Cardiac septum (tissue), 1 donor: ENCODE data around the gene LATS2. TPM values are rescaled to one million over a fixed set of nuclear protein-coding genes. Genes with fewer than 3 reads are reported as not detected.
"Not testable (repeated sequence)": the region's sequence is repeated elsewhere in the genome, so short reads cannot be mapped to it uniquely, and the experiment has no call there.

ENCODE experiments used
- DNase-seq: peaks from one replicate; pipeline ENCODE4 v3.0.0-alpha.2; 2020; ENCODE audit warnings: low spot score
- intact Hi-C: fragments of 100-400 bp; cut with DNase I; formaldehyde crosslinking; loops from one replicate; pipeline ENCODE4 v1.14.0; 2022
- total RNA-seq: library from RNA; stranded (reverse); fragmentation: NEBNext Ultra II Directional; extraction: Animal tissue kit (Norgen Biotek cat#: 25700); gene quantifications from one replicate; pipeline ENCODE4 v1.2.1, GENCODE V29; 2021
- donor health status: DM: no; HTN: no; CAD: no.

LATS2 gene
- total RNA-seq, 1 donor from 2014 or later, result 27.8 TPM

DNA sequence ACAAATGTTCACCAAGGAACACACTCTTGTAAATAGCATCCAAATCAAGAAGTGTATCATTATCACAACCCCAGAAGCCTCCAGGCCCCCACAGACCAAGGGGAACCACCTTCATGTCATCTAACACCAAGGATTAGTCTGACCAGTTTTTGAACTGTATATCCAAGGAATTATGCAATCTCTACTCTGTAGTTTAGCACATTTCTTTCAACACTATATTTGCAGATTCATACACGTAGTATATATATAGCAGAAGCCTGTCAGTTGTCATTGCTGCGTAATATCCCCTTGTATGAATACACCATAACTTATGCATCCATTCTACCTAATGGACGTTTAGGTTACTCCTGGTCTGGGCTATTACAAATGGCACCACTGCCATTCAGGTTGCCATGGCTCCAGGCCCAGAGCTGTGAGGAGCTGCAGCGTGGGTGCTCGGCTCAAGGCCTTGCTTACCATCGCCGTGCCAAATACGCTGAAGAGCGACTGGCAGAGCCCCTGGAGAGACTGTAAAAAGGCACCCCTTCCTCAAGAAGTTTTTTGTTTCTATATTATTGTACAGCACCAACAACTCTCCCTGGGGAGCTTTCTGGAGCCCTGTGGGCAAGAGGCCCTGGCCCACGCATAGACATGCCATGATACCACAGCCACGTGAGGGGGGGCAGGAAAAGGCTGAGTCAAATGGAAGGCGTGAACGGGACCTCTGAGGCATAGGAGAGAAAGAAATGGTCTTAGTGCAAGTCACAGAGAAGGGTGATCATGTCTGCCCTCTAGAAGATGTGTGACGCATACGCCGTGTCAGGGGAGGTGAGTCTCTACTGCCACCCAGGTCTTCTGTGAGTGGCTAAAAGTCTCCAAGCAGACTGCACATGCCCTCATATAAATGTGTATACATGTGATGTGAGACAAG lies 10.8 kb downstream of the LATS2 start:
- intact Hi-C loops, result no loop called here
- no peak for DNase-seq

DNA sequence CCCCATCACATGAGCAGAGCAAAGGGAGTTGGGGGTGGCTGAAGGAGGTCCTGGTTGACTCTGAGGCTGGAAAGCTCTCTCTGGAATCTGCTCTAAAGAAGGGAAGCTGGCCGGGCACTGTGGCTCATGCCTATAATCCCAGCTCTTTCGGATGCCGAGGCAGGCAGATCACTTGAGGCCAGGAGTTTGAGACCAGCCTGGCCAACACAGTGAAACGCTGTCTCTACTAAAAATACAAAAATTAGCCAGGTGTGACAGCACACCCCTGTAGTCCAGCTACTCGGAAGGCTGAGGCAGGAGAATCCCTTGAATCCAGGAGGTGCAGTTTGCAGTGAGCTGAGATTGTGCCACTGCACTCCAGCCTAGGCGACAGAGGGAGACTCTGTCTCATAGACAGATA lies 11.7 kb downstream of the LATS2 start:
- DNase-seq, intact Hi-C loops: not testable (repeated sequence)

DNA sequence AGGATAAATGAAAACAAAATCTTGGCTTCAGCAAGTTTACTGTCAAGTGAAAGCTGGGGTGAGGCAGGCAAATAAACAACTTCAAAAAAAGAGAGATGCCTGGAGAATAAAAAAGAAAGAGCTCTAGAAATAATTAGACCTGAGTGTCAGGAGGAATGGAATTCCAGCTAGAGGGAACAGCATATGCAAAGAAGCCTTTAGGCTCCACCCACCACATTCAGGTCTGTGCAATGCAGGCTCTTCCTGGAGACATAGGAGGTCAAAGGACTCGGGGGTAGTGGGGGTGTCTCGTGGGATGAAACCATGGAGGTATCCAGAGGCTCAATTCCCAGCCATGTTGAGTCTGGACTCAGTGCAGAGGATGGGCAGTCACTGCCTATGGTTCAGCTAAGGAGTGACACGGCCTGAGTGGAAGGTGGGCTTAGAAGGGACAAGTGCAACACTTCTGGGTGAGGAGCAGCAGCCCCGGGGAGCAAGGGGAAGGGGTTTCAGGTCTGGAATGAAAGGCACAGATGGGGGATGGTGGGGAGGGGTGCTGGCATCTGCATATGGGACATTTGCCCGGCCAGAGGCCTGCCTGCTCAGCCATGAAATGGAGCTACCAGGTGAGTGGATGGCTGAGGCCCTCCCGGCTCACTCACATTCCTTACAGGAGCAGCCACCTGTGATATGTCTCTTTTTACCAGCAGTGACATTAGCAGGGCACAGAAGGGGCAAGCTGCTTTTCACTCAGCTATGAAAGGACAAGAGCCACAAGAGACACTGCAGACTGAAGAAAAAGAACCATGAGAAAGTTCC lies 12.3 kb downstream of the LATS2 start:
- intact Hi-C loops, result no loop called here
- no peak for DNase-seq

DNA sequence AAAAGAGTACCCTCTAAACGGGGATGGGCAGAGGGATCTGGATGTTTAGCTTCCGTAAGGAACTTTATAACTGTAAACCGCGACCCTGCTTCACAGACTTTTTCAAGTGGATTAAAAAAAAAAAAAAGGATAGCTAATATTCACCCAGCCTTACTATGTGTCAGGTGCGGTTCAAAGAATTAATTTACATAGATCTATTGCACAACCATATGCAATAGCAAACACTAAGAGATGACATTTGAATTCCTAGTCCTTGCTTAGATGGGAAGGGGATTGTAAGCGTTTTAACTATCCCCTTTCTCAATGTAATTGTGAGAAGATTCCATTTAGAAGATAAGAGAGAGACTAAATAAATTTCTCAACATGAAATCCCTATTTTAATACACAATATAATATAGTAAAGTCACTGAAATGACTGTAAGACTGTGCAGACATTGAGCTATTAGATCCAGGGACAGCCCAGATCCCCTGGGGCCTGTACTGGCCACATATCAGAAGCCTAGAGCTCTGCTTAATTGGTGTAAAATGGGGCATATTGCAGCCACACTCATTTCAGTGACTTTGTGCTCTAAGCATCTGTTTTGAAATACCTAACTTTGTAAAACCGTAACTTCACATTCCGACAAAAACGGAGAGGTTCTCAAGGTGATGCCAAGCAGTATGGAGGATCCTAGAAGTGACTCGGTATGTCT lies 13.6 kb downstream of the LATS2 start:
- intact Hi-C loops, result no loop called here
- no peak for DNase-seq

DNA sequence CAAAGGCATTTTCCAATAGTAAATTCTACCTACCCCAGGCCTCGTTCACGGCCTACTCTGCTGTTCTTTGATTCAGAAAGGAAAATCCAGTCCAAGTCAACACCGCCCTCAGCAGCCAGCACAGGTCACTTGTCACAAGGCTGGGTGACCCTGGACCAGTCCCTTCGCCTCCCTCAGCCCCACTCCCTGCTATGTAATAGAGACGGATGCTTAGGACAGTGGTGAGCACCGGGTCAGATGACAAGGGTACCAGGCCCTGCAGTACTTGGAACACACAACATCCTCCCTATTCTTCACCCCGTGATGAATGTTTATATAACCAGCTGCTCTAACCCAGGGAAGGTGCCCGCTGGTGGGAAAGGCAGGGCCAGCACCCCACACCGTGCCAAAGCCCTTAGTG lies 14.3 kb downstream of the LATS2 start:
- intact Hi-C loops, result no loop called here

DNA sequence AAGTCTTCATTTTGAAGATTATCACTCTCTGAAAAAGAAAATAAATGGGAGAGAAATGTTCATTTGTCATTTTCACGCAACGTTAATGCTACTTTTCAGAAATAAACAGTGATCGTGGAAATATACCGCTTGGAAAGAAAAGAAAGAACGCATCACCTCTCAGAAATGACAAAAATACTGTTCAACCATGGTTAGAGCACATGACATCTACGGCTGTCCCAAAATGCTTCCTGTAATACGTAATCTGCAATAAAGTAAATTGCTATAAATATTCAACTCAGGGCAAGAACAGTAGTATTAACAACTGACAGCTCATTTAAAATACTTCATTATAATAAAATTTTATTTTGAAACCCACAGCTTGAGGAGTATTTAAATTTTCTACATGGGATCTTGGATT lies 15.2 kb downstream of the LATS2 start:
- DNase-seq, result no peak
- intact Hi-C loops, result no loop called here

More for the DNA sequence above, 14.3 kb downstream of the LATS2 start:
- no peak for DNase-seq

DNA sequence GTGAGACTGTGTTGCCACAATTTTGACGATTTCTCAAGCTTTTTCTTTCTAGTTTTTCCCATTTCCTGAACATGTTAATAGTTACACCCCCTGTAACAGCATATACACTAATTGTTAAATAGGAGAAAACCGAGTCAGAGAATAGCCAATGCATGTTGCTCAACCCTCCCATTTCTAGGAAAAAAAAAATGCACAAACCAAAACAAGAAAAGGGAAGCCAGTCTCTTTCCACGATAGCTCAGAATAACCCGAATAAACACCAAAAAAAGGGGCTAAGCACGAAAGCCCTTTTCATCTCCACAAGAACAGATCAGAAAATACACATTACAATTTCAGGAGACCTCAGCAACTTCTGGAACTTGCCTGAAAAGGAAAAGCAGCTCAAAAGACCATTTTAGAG lies 16.3 kb downstream of the LATS2 start:
- DNase-seq, result no peak
- intact Hi-C loops, result no loop called here

DNA sequence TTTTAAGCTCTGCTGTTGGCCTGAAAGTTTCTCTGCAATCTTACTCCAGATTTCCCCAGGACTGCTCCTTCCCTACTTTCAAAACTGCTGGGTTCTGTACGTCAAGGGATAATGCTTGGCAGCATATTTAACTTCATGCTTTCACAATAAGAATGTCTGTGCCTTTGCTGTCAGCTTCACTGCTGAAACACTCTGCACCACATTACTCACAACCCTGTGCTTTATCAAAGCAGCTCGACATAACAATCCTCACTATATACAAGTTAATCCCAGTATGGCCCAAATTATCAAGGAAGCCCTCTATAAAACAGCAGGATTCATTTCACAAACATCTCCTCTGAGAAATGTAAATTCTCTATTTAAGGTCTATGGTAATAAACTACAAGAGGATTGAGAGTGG lies 17.5 kb downstream of the LATS2 start:
- DNase-seq, result no peak
- intact Hi-C loops, result no loop called here

DNA sequence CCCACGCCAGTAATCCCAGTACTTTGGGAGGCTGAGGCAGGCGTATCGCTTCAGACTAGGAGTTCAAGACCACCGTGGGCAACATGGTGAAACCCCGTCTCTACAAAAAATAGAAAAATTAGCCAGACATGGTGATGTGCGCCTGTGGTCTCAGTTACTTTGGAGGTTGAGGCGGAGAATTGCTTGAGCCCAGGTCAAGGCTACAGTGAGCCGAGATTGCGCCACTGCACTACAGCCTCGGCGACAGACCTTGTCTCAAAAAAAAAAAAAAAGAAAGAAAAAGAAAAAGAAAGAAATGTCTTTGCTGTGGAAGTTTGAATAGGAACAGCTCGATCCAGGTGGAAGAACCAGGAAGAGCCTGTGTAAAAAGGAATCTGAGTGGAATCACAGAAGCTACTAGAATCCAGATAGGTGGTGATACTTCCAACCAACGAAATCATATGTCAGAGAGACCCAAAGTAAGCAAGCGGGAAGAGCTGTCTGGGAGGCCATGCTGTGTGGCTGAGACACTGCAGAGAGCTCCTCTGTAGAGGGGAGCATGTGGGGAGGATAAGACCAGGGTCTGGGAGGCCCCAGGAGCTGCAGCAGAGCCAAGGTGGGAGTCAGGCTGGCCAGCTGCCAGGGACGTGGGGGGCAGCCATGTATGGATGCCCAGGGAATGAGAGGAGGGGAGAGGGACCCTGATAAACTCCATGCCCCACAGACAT lies 21.1 kb downstream of the LATS2 start:
- DNase-seq, result no peak
- intact Hi-C loops, result no loop called here

DNA sequence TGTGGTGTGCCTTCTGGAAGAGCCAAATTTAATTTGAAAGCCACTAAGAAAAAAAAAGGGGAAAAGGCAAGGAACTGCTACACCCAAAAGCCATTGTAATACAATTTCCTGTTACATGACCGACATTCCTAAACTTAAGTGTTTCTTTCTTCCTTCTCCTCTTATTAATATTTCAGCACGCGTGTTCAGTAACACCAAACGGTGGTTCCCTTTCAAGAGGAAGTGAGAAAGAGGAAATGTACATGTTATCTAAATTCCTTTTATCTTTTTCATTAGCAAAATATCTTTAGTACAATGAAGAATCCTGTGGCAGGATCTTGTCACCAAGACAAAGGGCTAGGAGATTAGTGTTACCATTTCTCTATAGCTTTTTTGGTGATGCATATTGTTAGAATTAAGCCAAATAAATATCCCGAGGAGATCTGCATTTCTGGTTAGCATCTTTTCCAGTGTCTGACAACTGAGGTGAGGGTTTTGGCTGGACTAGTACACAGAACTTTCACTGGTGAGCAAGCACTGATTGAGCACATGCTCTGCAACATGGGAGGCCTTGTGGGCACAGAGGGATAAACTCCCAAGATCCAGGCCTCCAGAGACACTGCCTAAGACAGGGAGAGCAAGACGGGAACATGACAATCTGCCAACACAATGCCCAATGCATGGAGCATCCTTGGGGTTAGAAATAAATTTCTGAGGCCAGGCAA lies 22.1 kb downstream of the LATS2 start:
- no peak for DNase-seq
- intact Hi-C loops, result no loop called here

DNA sequence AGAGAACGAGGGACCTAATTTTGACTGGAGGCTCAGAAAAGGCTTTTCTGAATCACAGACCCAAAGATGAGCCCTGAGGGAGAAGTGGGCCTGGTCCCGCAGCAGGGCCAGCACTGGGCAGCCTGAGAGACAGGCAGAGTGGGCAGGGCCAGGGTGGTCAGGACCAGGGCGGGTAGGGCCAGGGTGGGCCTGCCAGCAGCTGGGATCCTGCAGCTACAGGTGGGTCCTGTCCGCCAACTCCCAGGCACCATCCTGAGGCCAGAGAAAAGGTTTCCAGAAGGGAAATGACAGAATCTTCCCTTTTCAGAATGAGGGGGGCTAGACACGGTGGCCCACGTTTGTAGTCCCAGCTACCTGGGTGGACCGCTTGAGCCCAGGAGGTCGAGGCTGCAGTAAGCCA lies 23.7 kb downstream of the LATS2 start:
- no peak for DNase-seq
- intact Hi-C loops, result no loop called here

DNA sequence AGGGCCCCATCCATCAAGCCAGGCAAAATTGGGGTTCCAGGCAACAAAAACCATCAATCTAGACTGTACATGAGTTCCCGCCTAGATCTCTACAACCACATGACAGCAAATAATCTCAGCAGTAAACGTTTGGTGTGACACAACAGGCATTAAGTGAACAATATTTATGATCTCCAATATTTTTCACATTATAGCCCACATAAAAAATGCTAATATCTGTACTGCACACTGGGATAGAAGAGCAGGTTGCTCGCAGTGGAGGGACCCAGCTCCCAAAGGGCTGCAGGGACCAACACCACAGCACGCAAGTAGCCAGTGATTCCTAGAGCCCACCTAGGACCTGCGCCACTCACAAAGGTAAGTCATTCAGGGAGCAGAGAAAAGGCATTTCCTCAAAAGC lies 25.9 kb downstream of the LATS2 start:
- intact Hi-C loops, result loop anchor here (2.0 kb wide), 1 partner anchor 25 kb away; the partner anchor contains the start of gene LATS2
- no peak for DNase-seq

DNA sequence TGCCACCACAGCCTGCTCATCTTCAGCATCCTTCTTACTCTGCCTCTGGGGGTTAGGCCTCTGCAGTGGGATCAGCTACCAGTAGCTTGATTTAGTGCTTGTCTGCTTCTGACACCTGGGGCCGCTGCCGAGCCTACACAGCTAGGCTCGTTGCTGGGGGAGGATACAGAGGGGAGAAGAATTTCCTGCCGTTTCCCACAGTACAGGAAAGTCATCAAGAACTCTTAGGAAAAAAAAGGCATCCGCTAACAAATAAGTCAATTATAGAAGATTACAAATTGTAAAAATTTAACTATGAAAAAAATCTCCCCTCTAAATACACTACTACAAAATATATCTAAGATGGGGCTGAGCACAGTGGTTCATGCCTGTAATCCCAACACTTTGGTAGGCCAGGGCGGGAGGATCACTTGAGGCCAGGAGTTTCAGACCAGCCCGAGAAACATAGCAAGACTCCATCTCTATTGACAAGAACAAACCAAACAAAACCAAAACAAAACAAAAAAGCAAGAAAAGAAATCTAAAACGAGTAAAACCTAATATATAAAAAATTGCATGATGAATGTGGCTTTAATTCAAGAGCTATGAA lies 26.7 kb downstream of the LATS2 start:
- DNase-seq, result no peak
- intact Hi-C loops, result loop anchor here (2.0 kb wide), 1 partner anchor 26 kb away; the partner anchor contains the start of gene LATS2

DNA sequence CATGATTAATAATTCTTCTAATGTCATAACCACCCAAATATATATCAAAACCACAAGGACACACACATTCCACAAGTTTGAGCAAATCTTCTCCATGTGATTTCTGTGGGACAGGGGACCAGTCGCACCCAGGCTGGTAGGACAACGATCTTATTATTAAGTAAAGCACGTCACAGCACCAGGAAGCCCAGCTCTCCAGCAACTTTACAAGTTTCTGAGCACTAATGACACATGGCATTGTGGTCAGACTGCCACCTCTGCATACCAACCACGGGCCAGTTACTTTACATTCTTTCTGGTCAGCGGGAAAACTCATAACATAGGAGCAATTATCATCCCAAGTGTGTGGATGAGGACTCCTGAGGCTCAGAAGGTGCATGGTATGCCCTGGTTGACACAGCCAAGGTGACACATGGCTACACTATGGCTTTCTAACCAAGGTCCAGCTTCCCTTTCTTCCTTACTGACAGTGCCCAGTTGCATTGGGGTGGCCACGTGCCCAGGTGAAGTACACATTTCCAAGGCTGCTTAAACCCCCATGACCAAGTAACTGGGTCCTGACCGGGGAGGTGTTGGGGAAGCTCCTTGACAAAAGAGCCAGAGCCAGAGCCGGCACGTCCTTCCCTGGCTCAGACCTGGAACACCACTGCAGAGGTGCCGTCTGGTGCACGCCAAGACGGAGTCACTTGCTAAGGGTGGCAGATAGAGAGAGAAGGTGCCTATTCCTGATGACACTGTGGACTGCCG lies 27.4 kb downstream of the LATS2 start:
- no peak for DNase-seq
- intact Hi-C loops, result loop anchor here (2.0 kb wide), 1 partner anchor 27 kb away; the partner anchor contains the start of gene LATS2

DNA sequence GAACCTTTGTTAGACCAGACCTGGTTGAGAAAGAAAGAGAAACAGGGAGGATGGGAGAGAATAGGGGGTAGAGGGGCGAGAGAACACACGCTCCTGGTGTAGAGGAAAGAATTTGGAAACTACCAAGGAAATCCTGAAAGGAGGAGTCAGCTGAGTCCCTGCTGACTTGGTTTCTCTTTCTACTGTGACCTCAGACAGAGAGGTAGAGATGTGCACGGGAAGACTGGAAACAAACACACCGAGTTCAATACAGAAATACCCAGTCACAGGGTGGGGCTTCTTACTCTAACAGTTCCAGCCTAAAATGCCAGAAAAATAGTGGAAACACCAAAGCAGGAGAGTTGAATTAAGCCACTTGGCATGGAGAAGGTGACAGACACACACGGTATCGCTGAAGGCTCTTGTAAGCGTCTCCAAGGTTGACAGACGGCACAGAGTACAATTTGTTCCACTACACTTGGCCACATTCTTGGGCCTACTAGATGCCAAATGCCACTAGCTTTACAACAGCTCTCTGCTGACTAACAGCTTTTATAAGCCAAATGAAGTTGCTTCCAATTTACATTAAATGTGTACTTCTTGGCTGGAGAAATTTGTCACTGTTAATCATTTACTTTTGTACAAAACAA lies 28.1 kb downstream of the LATS2 start:
- DNase-seq, result no peak

DNA sequence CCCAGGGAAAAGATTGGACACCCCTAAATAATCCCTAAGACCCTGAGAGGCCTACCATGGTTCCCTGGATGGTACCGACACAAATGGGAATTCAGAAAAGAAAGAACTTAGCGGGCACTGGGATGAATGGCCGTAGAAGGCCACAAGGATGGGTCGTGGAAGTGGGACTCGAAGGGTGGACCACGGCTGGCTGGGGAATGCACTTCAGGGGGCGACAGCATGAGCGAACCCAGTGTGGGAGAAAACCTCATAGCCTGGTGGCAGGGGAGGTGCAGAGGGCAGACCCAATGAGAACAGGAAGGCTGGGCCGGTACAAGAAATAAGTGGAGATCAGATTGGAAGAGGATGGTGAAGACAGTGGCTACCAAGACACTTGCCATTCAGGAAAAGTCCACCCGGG lies 28.7 kb downstream of the LATS2 start:
- intact Hi-C loops, result no loop called here
- no peak for DNase-seq

More for the DNA sequence above, 28.1 kb downstream of the LATS2 start:
- intact Hi-C loops, result no loop called here

DNA sequence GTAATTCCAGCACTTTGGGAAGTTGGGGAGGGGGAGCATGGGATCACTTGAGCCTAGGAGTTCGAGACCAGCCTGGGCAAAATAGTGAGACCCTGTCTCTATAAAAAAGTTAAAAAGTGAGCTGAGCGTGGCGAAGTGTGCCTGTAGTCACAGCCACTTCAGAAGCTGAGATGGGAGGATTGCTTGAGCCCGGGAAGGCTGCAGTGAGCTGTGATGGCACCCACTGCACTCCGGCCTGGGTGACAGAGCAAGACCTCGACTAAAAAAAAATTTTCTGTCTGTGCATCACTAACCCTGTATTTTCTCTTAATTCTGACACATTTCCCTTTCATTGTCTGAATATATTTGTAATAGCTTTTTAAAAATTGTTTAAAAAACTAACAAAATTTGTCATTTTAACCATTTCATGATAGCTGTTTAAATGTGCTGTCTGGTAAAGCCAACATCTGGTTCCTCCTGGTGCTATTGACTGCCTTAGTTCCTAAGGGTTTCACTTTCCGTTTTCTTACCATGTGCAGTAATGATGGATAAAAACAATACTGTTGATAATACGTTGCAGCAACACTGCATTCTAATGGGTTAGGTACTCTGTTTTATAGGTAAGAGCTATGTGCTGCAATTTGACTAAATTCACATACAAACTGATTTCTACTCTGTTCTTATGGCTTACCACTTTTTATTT lies 29.7 kb downstream of the LATS2 start:
- DNase-seq, result no peak
- intact Hi-C loops, result no loop called here
